ENCODE results near the gene RPRM. TPM values are rescaled to one million over a fixed set of nuclear protein-coding genes. Genes with fewer than 3 reads are reported as not detected.

Gene RPRM
- total and polyA plus RNA-seq, 2 experiments from 2014 or later, result 5.9 to 7.5 TPM

DNA sequence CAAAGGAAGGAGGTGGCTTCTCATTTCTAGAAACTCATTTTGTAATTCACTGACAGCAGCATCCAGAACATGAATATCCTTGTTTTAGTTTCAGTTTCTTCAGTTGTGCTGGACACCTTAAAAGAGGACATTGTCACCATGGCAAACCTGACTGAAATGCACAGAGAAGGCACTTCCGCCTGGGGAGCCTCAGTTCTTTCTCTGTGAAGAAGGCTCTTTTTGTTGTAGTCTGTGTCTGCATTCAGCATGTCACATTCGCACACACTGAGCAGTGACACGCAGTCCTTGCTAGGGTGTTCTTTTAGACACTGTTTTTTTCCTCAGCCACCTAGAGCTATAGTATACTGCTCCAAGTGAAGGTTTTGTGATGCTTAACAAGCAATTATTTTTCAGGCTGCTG, 9.5 kb upstream of the RPRM start (continued):
- TF ChIP-seq ZNF462 (CRISPR knock-in tag; IDR thresholded peaks at IDR 0.05) (no peak), STAT1 (IDR thresholded peaks at IDR 0.05; ENCODE audit: unreplicated experiment) (no peak), ZNF331 (CRISPR knock-in tag; IDR thresholded peaks at IDR 0.05; ENCODE audit: low read depth) (no peak)

DNA sequence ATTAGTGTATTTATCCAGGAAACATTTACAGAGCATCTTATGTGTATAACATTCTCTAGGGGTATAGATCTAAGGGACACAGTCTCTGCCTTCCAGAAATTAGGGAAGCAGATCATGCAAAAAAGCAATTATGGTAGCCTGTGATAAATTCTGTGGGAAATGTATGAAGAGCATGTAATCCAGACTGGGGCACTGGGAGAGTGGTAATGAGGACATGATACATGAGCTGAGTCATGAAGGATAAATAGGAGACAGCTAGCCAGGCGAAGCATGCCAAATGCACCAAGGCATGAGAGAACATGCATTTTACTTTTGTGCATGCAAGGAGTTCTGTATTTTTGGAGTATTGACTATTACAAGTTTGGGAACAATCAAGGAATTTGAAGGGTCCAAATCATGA, 8.9 kb upstream of the RPRM start:
- H3K36me3 ChIP-seq (ENCODE audit: insufficient read depth), result no peaks in the 10 kb centered on the region
- H3K79me2 ChIP-seq (replicated peaks; ENCODE audit: insufficient read depth), result no peaks in the 10 kb centered on the region
- no peaks in the 10 kb centered on the region for H3K36me3 Mint-ChIP-seq (ENCODE audit: low read depth)
- no peaks in the 10 kb centered on the region for H3K9me2 ChIP-seq (ENCODE audit: insufficient read depth)
- no peaks in the 10 kb centered on the region; the same call in 2 of the 3 replicates for H3K9me3 Mint-ChIP-seq
- H3K4me1 Mint-ChIP-seq, result peaks cover 16% of the 10 kb centered on the region
- H4K20me1 ChIP-seq (replicated peaks; ENCODE audit: insufficient read depth), result no peaks in the 10 kb centered on the region
- peaks cover 23% of the 10 kb centered on the region; the same call in 1 of the 2 replicates for H3K27me3 ChIP-seq (ENCODE audit: insufficient read depth)
- H3K4me1 ChIP-seq (ENCODE audit: insufficient read depth), result peaks cover 13% of the 10 kb centered on the region
- no peak overlapping the region for H2AFZ ChIP-seq
- no peaks in the 10 kb centered on the region for H3F3A ChIP-seq (replicated peaks; ENCODE audit: low read depth)
- H3K4me3 ChIP-seq, result no peak overlapping the region
- 0 out of 3 replicates have a peak overlapping the region, but pooled peaks have one; percentile 22 for H3K4me3 Mint-ChIP-seq
- H3K27me3 Mint-ChIP-seq (ENCODE audit: insufficient read depth, low read depth, poor library complexity), result peaks cover 3% of the 10 kb centered on the region
- no peak overlapping the region for H3K27ac ChIP-seq (ENCODE audit: low read depth)
- H3K4me2 ChIP-seq, result peak overlapping the region; percentile 55
- H3K27ac Mint-ChIP-seq, result no peak overlapping the region
- no peak for DNase-seq (ENCODE audit: low spot score)
- ATAC-seq, result peak; percentile 52
- TF ChIP-seq REST (IDR thresholded peaks at IDR 0.05; ENCODE audit: unreplicated experiment), result no peak
- no peak for TF ChIP-seq STAT1 (IDR thresholded peaks at IDR 0.05; ENCODE audit: unreplicated experiment)
- TF ChIP-seq ZNF462 (CRISPR knock-in tag; IDR thresholded peaks at IDR 0.05), result no peak
